Heart right ventricle (tissue), 16 donors: ENCODE results near the gene LILRA6. TPM values are rescaled to one million over a fixed set of nuclear protein-coding genes. Genes with fewer than 3 reads are reported as not detected.

Experiments
- ATAC-seq, 8 donors: fragments of 200-7000 bp; cut with Tn5 transposase; one replicate each; pipeline ENCODE4 v1.9.1; 2020; ENCODE audit warnings: mild to moderate bottlenecking in 8 of 8, moderate library complexity in 8 of 8, moderate number of reproducible peaks in 1 of 8
- DNase-seq, 2 donors: peaks; one replicate each; pipeline ENCODE4 v3.0.0-alpha.2; 2020
- H3K27ac ChIP-seq, 10 donors: fragments of 200-600 bp; sonication (generic) in 2 of 10; one replicate each; pipeline versions ENCODE4 v1.5.0 to v1.8.0; 2020 to 2022; ENCODE audit warnings: mild to moderate bottlenecking in 3 of 10
- H3K27me3 ChIP-seq, 7 donors: fragments of 200-600 bp; one replicate each; pipeline ENCODE4 v1.8.0; 2021 to 2022; ENCODE audit warnings: mild to moderate bottlenecking in 2 of 7
- H3K36me3 ChIP-seq, 9 donors: fragments of 200-600 bp; sonication (generic) in 1 of 9; one replicate each; pipeline versions ENCODE4 v1.5.0 to v1.8.0; 2020 to 2022; ENCODE audit warnings: mild to moderate bottlenecking in 2 of 9
- H3K4me1 ChIP-seq, 9 donors: fragments of 200-600 bp; sonication (generic) in 1 of 9; one replicate each; pipeline versions ENCODE4 v1.5.0 to v1.8.0; 2020 to 2022; ENCODE audit warnings: mild to moderate bottlenecking in 4 of 9
- H3K4me3 ChIP-seq, 10 donors: fragments of 200-600 bp; sonication (generic) in 2 of 10; one replicate each; pipeline versions ENCODE4 v1.5.0 to v1.8.0; 2020 to 2022; ENCODE audit warnings: mild to moderate bottlenecking in 7 of 10, moderate library complexity in 2 of 10
- H3K9me3 ChIP-seq, 11 donors: fragments of 200-600 bp in 10 of 11; sonication (generic) in 2 of 11; one replicate each; pipeline versions ENCODE4 v1.5.0 to v1.8.0; 2013 to 2022; ENCODE audit warnings: mild to moderate bottlenecking in 2 of 11, control low read depth in 1 of 11, moderate library complexity in 1 of 11
- CTCF ChIP-seq, 9 donors: fragments of 200-600 bp; sonication (generic) in 2 of 9; IDR thresholded peaks; one replicate each; pipeline versions ENCODE4 v1.5.0 to v1.8.0; 2021 to 2022; ENCODE audit warnings: antibody characterized with exemption in 9 of 9, mild to moderate bottlenecking in 5 of 9, moderate library complexity in 1 of 9
- WGBS, 2 donors: extraction: QIAGEN DNeasy Blood & Tissue Kit; methylation state at CpG; one replicate each; pipeline ENCODE4 v1.1.7; 2013; ENCODE audit warnings: inconsistent platforms in 1 of 2; 5-methylcytosine and 5-hydroxymethylcytosine counted together
- intact Hi-C, 10 donors: fragments of 100-400 bp; cut with DNase I; formaldehyde crosslinking; loops; one replicate each; pipeline versions ENCODE4 v1.11.1 to v1.14.2; 2022
- polyA plus RNA-seq, 2 donors: library from polyadenylated mRNA; stranded (reverse); fragments of 200-250 nt; gene quantifications; one replicate each; pipeline ENCODE4 v1.2.3, GENCODE V29; 2013
- total RNA-seq, 10 donors: library from RNA; stranded (reverse); fragmentation: NEBNext Ultra II Directional in 3 of 10; extraction: Animal tissue kit (Norgen Biotek cat#: 25700) in 3 of 10; gene quantifications; one replicate each; pipeline versions ENCODE4 v1.2.1 to v1.2.4, GENCODE V29; 2021 to 2023
- donor health status: Arrhythmogenic right ventricular cardiomyopathy.
- donor health status: ischemic (EF 13 %, LVEDD 7.1; RV severe dilation, severe dysfunction).
- donor health status: healthy with polysubstance abuse.
- donor health status: DM: no; HTN: yes; CAD: no.
- donor health status: DM: no; HTN: no; CAD: no.
- donor health status: ischemic (EF 25% LVEDD 6.9; RV normal size, moderate dysfunction).
- donor health status: ischemic (EF 25% LVEDD 5.7; RV mildly dilated, moderate dysfunction).
- donor health status: healthy.
- donor health status: DM: yes; HTN: yes; CAD: no.
- donor health status: Ischemic cardiomyopathy.
- donor health status: ischemic (EF 35%, LVEDD 5.7; RV mildly dilated, moderate dysfunction).
- donor health status: nonischemic (EF 11% LVEDD 7.7; RV severe dilation, severe dysfunction).
- donor health status: DM: yes; HTN: yes; CAD: no.
- donor health status: PGD.
- donor health status: ischemic (EF 29% LVEDD 5.4; RV normal size, mild dysfunction).
- donor health status: nonischemic (EF 23%, LVEDD 6.1; RV moderate dilation, normal function).

The LILRA6 gene
- total and polyA plus RNA-seq, 12 donors, result 0.48 to 9.4 (median 1.3) TPM; not detected in 1

GRCh38 chr19:54253331-54254194, 11.0 kb upstream of the LILRA6 start:
- H3K27me3 ChIP-seq, result peaks cover 0 to 66% (median 55%) of the 10 kb centered on the region in 7 donors
- 60 to 64% methylated on average over 23 of the region's 23 CpGs for WGBS, 2 donors
- ATAC-seq (no peak), DNase-seq (no peak)
- intact Hi-C loops, result no loop called here
- no peaks in the 10 kb centered on the region for H3K36me3 ChIP-seq
- H3K4me1 ChIP-seq, result peaks cover 0 to 16% (median 0%) of the 10 kb centered on the region in 9 donors
- H3K9me3 ChIP-seq, result no peaks in the 10 kb centered on the region
- no peak overlapping the region for H3K27ac ChIP-seq
- no peak for TF ChIP-seq CTCF (IDR thresholded peaks at IDR 0.05)
- no peak overlapping the region for H3K4me3 ChIP-seq

GRCh38 chr19:54252845-54253244, 10.3 kb upstream of the LILRA6 start:
- DNase-seq (no peak), ATAC-seq (no peak)
- WGBS, 2 donors, result 77 to 78% methylated on average over 11 of the region's 11 CpGs
- Histone ChIP-seq H3K9me3 (no peaks in the 10 kb centered on the region), H3K36me3 (no peaks in the 10 kb centered on the region), H3K4me3 (no peak overlapping the region), H3K4me1 (peaks cover 0 to 22% (median 0%) of the 10 kb centered on the region in 9 donors), H3K27me3 (peaks cover 0 to 64% (median 55%) of the 10 kb centered on the region in 7 donors), H3K27ac (no peak overlapping the region)
- no peak for TF ChIP-seq CTCF (IDR thresholded peaks at IDR 0.05)
- intact Hi-C loops, result no loop called here

- H3K27me3 ChIP-seq, result peaks cover 0 to 59% (median 51%) of the 10 kb centered on the region in 7 donors
- no peaks in the 10 kb centered on the region for H3K36me3 ChIP-seq
- DNase-seq, result no peak
- WGBS, 2 donors, result 72 to 73% methylated on average over 9 of the region's 9 CpGs
- no peak overlapping the region for H3K4me3 ChIP-seq
- intact Hi-C loops, result no loop called here
- H3K27ac ChIP-seq, result no peak overlapping the region
- no peak for TF ChIP-seq CTCF (IDR thresholded peaks at IDR 0.05)
- ATAC-seq, result no peak
- H3K4me1 ChIP-seq, result peaks cover 0 to 27% (median 0%) of the 10 kb centered on the region in 9 donors
- H3K9me3 ChIP-seq, result no peaks in the 10 kb centered on the region
Measured at GRCh38 chr19:54252243-54252642, 9.7 kb upstream of the LILRA6 start.

GRCh38 chr19:54248016-54248601, 5.5 kb upstream of the LILRA6 start:
- intact Hi-C loops, result no loop called here
- Histone ChIP-seq H3K27ac (peak overlapping the region in 2 of 10 donors; percentile 64 to 88), H3K9me3 (no peaks in the 10 kb centered on the region), H3K4me3 (no peak overlapping the region), H3K4me1 (peaks cover 0 to 24% (median 0%) of the 10 kb centered on the region in 9 donors), H3K36me3 (no peaks in the 10 kb centered on the region), H3K27me3 (peaks cover 0 to 21% (median 12%) of the 10 kb centered on the region in 7 donors)
- DNase-seq (peak in 1 of 2 donors; percentile 33), ATAC-seq (peak; percentile 73 to 87 (median 80))
- WGBS, 2 donors, result 61 to 62% methylated on average over 8 of the region's 8 CpGs
- TF ChIP-seq CTCF (IDR thresholded peaks at IDR 0.05), result no peak
